GM19467 (cell line): ENCODE measurements around the gene TAF1L.

Experiments
- ATAC-seq: cut with Tn5 transposase; IDR thresholded peaks from one replicate; pipeline ENCODE4 v1.9.1; 2021; ENCODE audit warnings: mild to moderate bottlenecking, moderate library complexity; ENCODE audit not compliant: unreplicated experiment

The TAF1L gene

GRCh38 chr9:32596096-32596865, 39.2 kb downstream of the TAF1L start:
- no peak for ATAC-seq

DNA sequence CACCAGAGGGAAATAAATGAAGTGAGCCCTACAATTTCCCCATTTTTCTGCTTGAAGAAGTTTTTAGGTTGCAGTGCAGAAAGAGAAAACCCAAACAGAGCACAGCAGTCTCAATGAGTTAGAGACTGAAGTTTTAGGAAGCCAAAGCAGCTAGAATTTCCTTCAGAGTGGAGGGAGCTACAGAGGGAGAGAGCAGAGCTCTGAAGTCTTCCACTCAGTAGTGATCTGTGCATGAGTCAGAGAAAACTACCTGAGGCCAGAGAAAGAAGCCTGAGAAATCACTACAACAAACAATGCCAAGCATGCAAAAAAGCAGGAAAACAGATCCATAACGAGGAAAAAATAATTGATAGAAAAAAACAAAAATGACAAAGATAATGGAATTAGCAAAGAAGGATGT, 44.6 kb downstream of the TAF1L start:
- no peak for ATAC-seq

- no peak for ATAC-seq
These were observed 45.0 kb downstream of the TAF1L start for GRCh38 chr9:32590476-32590875.

- peak; percentile 69 for ATAC-seq
These were observed 46.3 kb downstream of the TAF1L start for GRCh38 chr9:32589083-32589723.

- no peak for ATAC-seq
These were observed 47.6 kb downstream of the TAF1L start for GRCh38 chr9:32587901-32588300.

GRCh38 chr9:32584784-32585183, 50.7 kb downstream of the TAF1L start:
- ATAC-seq: no peak

- no peak for ATAC-seq
These were observed 53.8 kb downstream of the TAF1L start for GRCh38 chr9:32581512-32582143.

- no peak for ATAC-seq
These were observed 54.7 kb downstream of the TAF1L start for GRCh38 chr9:32580631-32581300.

- ATAC-seq: peak; percentile 50
These were observed 55.6 kb downstream of the TAF1L start for GRCh38 chr9:32579706-32580331.
